GM18517 (cell line): ENCODE results near the gene LARGE1.

Source experiments
- ATAC-seq: cut with Tn5 transposase; IDR thresholded peaks from one replicate; pipeline ENCODE4 v1.9.1; 2021; ENCODE audit warnings: mild to moderate bottlenecking, moderate library complexity; ENCODE audit not compliant: unreplicated experiment

Gene LARGE1

GRCh38 chr22:33887173-33887572 lies 33.1 kb downstream of the LARGE1 start:
- ATAC-seq, result no peak

GRCh38 chr22:33886696-33887095 lies 33.6 kb downstream of the LARGE1 start:
- no peak for ATAC-seq

- no peak for ATAC-seq
Observed at GRCh38 chr22:33884829-33885228, 35.4 kb downstream of the LARGE1 start.

- ATAC-seq, result no peak
Observed at GRCh38 chr22:33883961-33884808, 36.1 kb downstream of the LARGE1 start.

GRCh38 chr22:33883561-33883960 lies 36.7 kb downstream of the LARGE1 start:
- no peak for ATAC-seq

- no peak for ATAC-seq
Observed at GRCh38 chr22:33882991-33883390, 37.3 kb downstream of the LARGE1 start.

GRCh38 chr22:33880986-33881385 lies 39.3 kb downstream of the LARGE1 start:
- no peak for ATAC-seq

- no peak for ATAC-seq
Observed at GRCh38 chr22:33879796-33880195, 40.5 kb downstream of the LARGE1 start.

- ATAC-seq, result no peak
Observed at GRCh38 chr22:33875316-33875715, 45.0 kb downstream of the LARGE1 start.

- no peak for ATAC-seq
Observed at GRCh38 chr22:33874206-33874605, 46.1 kb downstream of the LARGE1 start.

- no peak for ATAC-seq
Observed at GRCh38 chr22:33873666-33874065, 46.6 kb downstream of the LARGE1 start.

- ATAC-seq, result no peak
Observed at GRCh38 chr22:33873186-33873585, 47.1 kb downstream of the LARGE1 start.

GRCh38 chr22:33871935-33872334 lies 48.3 kb downstream of the LARGE1 start:
- no peak for ATAC-seq

GRCh38 chr22:33869946-33870345 lies 50.3 kb downstream of the LARGE1 start:
- no peak for ATAC-seq

GRCh38 chr22:33867971-33868370 lies 52.3 kb downstream of the LARGE1 start:
- ATAC-seq, result no peak

- no peak for ATAC-seq
Observed at GRCh38 chr22:33867118-33867866, 53.0 kb downstream of the LARGE1 start.

GRCh38 chr22:33866511-33866910 lies 53.8 kb downstream of the LARGE1 start:
- ATAC-seq, result no peak

GRCh38 chr22:33865996-33866395 lies 54.3 kb downstream of the LARGE1 start:
- no peak for ATAC-seq

- ATAC-seq, result no peak
Observed at GRCh38 chr22:33865248-33865647, 55.0 kb downstream of the LARGE1 start.

GRCh38 chr22:33864723-33865130 lies 55.5 kb downstream of the LARGE1 start:
- no peak for ATAC-seq

GRCh38 chr22:33861216-33861875 lies 58.9 kb downstream of the LARGE1 start:
- ATAC-seq, result no peak

GRCh38 chr22:33860386-33860785 lies 59.9 kb downstream of the LARGE1 start:
- no peak for ATAC-seq
